Kidney (tissue), 14 donors: ENCODE measurements around the gene PCDH17. TPM values are rescaled to one million over a fixed set of nuclear protein-coding genes. Genes with fewer than 3 reads are reported as not detected.

Source experiments
- DNase-seq, 5 donors: peaks; one replicate each; pipeline ENCODE4 v3.0.0-alpha.2; 2013 to 2020
- FAIRE-seq: peaks from 2 replicates; lab custom pipeline; 2012; peaks lifted over from hg19 to GRCh38; lab: Jason Lieb, UNC
- H3K27ac ChIP-seq, 2 donors: one replicate each; pipeline ENCODE4 v1.7.0; 2013; ENCODE audit warnings: low read depth in 2 of 2, low read length in 2 of 2, inconsistent platforms in 1 of 2
- H3K27me3 ChIP-seq: one replicate; pipeline ENCODE4 v1.7.1; 2013; ENCODE audit warnings: low read length, inconsistent platforms; ENCODE audit not compliant: control insufficient read depth, insufficient read depth
- H3K36me3 ChIP-seq, 3 donors: one replicate each; pipeline versions ENCODE4 v1.7.0 to v1.7.1; 2013; ENCODE audit warnings: low read length in 3 of 3, control low read depth in 1 of 3, inconsistent platforms in 1 of 3; ENCODE audit not compliant: insufficient read depth in 3 of 3, control insufficient read depth in 2 of 3
- H3K4me1 ChIP-seq, 3 donors: one replicate each; pipeline versions ENCODE4 v1.7.0 to v1.7.1; 2013; ENCODE audit warnings: low read length in 3 of 3, inconsistent platforms in 1 of 3, low read depth in 1 of 3; ENCODE audit not compliant: control insufficient read depth in 2 of 3, insufficient read depth in 2 of 3
- H3K4me3 ChIP-seq, 3 donors: one replicate each; pipeline versions ENCODE4 v1.7.0 to v1.8.1; 2013; ENCODE audit warnings: low read length in 3 of 3, control low read depth in 1 of 3, inconsistent platforms in 1 of 3
- H3K9ac ChIP-seq, 3 donors: one replicate each; pipeline versions ENCODE4 v1.7.0 to v1.7.1; 2013; ENCODE audit warnings: low read length in 3 of 3, control low read depth in 1 of 3, inconsistent platforms in 1 of 3
- H3K9me3 ChIP-seq, 3 donors: one replicate each; pipeline versions ENCODE4 v1.7.0 to v1.7.1; 2013; ENCODE audit warnings: low read length in 3 of 3, control low read depth in 1 of 3, inconsistent platforms in 1 of 3; ENCODE audit not compliant: control insufficient read depth in 2 of 3, insufficient read depth in 1 of 3
- CTCF ChIP-seq: IDR thresholded peaks from 3 replicates; pipeline ENCODE4 v1.5.1; 2012; ENCODE audit warnings: mild to moderate bottlenecking, moderate library complexity, borderline replicate concordance; ENCODE audit not compliant: insufficient read depth; ENCODE audit errors: extremely low read depth
- intact Hi-C: fragments of 100-400 bp; cut with DNase I; formaldehyde crosslinking; loops from one replicate; pipeline ENCODE4 v1.11.1; 2022
- polyA plus RNA-seq: library from polyadenylated mRNA; stranded (reverse); fragments of 350-450 nt; fragmentation: Illumina TruSeq; extraction: RNeasy Lipid Tissue Mini Kit (QIAGEN cat#74804); gene quantifications from one replicate; pipeline ENCODE4 v1.2.3, GENCODE V29; 2014; ENCODE audit warnings: low read depth, low replicate concordance; ENCODE audit not compliant: insufficient read depth
- total RNA-seq: library from RNA; stranded (reverse); fragmentation: NEBNext Ultra II Directional; extraction: Animal tissue kit (Norgen Biotek cat#: 25700); gene quantifications from one replicate; pipeline ENCODE4 v1.2.1, GENCODE V29; 2021
- donor health status: control.
- donor health status: control.
- donor health status: control.
- donor health status: control.
- donor health status: control.
- donor health status: DM: yes; HTN: yes; CAD: no.
- donor health status: Normal renal cell carcinoma (clear cell type).

The PCDH17 gene
- total and polyA plus RNA-seq, 2 donors from 2014 or later: 1.0 to 18.5 TPM

GRCh38 chr13:57604442-57604841 is 27.1 kb upstream of the PCDH17 start:
- H3K27me3 ChIP-seq: no peaks in the 10 kb centered on the region
- intact Hi-C loops: no loop called here
- H3K27ac ChIP-seq: no peak overlapping the region
- no peaks in the 10 kb centered on the region for H3K4me1 ChIP-seq
- H3K36me3 ChIP-seq: no peaks in the 10 kb centered on the region
- no peak overlapping the region for H3K4me3 ChIP-seq
- H3K9me3 ChIP-seq: no peaks in the 10 kb centered on the region
- no peak overlapping the region for H3K9ac ChIP-seq
- DNase-seq: no peak
- no peak for FAIRE-seq
- TF ChIP-seq CTCF: no peak

- H3K9ac ChIP-seq: no peak overlapping the region
- H3K9me3 ChIP-seq: no peaks in the 10 kb centered on the region
- TF ChIP-seq CTCF: no peak
- H3K36me3 ChIP-seq: no peaks in the 10 kb centered on the region
- H3K27ac ChIP-seq: no peak overlapping the region
- H3K4me3 ChIP-seq: no peak overlapping the region
- no peaks in the 10 kb centered on the region for H3K4me1 ChIP-seq
- intact Hi-C loops: no loop called here
- no peak for DNase-seq
- H3K27me3 ChIP-seq: no peaks in the 10 kb centered on the region
- FAIRE-seq: no peak
Observed at GRCh38 chr13:57611969-57612368, 19.6 kb upstream of the PCDH17 start.

- Histone ChIP-seq H3K9me3 (no peaks in the 10 kb centered on the region), H3K4me1 (no peaks in the 10 kb centered on the region), H3K36me3 (no peaks in the 10 kb centered on the region), H3K27me3 (no peaks in the 10 kb centered on the region), H3K27ac (no peak overlapping the region), H3K9ac (no peak overlapping the region), H3K4me3 (no peak overlapping the region)
- intact Hi-C loops: no loop called here
- no peak for TF ChIP-seq CTCF
- no peak for DNase-seq
- no peak for FAIRE-seq
Observed at GRCh38 chr13:57612568-57612967, 19.0 kb upstream of the PCDH17 start.
